Stimulated activated CD4-positive, alpha-beta T cell treated with anti-CD3 and anti-CD28 coated beads, Interleukin-1b, Interleukin-23, amount 100 ng/mL, for 1 hour (primary cell): ENCODE measurements around the gene RHOH.
"Not testable (repeated sequence)": the region's sequence is repeated elsewhere in the genome, so short reads cannot be mapped to it uniquely, and the experiment has no call there.

Experiments
- DNase-seq, 2 donors: peaks; one replicate each; pipeline ENCODE4 v3.0.0-alpha.2; 2020; ENCODE audit warnings: low read depth in 2 of 2

RHOH gene

GRCh38 chr4:40196724-40197281, at the start of gene RHOH:
Gene RHOH (plus strand): TSS chr4:40197031. CDS start chr4:40243387, 46,356 bp downstream.
- peak in 1 of 2 donors; percentile 38 for DNase-seq

GRCh38 chr4:40147490-40147889, 49.3 kb upstream of the RHOH start:
- not testable (repeated sequence) for DNase-seq

GRCh38 chr4:40149960-40150385, 46.9 kb upstream of the RHOH start:
- DNase-seq, result peak; percentile 34 to 58

GRCh38 chr4:40150932-40151331, 45.9 kb upstream of the RHOH start:
- DNase-seq, result no peak

GRCh38 chr4:40152637-40153036, 44.2 kb upstream of the RHOH start:
- no peak for DNase-seq

- DNase-seq, result no peak
Measured at GRCh38 chr4:40157436-40157835, 39.4 kb upstream of the RHOH start.

GRCh38 chr4:40160258-40160657, 36.6 kb upstream of the RHOH start:
- no peak for DNase-seq

GRCh38 chr4:40164459-40164858, 32.4 kb upstream of the RHOH start:
- DNase-seq, result no peak

- DNase-seq, result no peak
Measured at GRCh38 chr4:40165916-40166315, 30.9 kb upstream of the RHOH start.

GRCh38 chr4:40168070-40168469, 28.8 kb upstream of the RHOH start:
- DNase-seq, result no peak

- DNase-seq, result no peak
Measured at GRCh38 chr4:40170588-40170987, 26.2 kb upstream of the RHOH start.

GRCh38 chr4:40173470-40173875, 23.4 kb upstream of the RHOH start:
- DNase-seq, result no peak

GRCh38 chr4:40176602-40177001, 20.2 kb upstream of the RHOH start:
- no peak for DNase-seq

GRCh38 chr4:40177591-40177990, 19.2 kb upstream of the RHOH start:
- no peak for DNase-seq

GRCh38 chr4:40178672-40179071, 18.2 kb upstream of the RHOH start:
- no peak for DNase-seq

- DNase-seq, result no peak
Measured at GRCh38 chr4:40179360-40179759, 17.5 kb upstream of the RHOH start.

- DNase-seq, result no peak
Measured at GRCh38 chr4:40180356-40180755, 16.5 kb upstream of the RHOH start.

GRCh38 chr4:40182001-40182400, 14.8 kb upstream of the RHOH start:
- DNase-seq, result no peak

GRCh38 chr4:40182954-40183353, 13.9 kb upstream of the RHOH start:
- no peak for DNase-seq

- DNase-seq, result no peak
Measured at GRCh38 chr4:40183615-40184411, 13.0 kb upstream of the RHOH start.

- DNase-seq, result no peak
Measured at GRCh38 chr4:40185830-40186664, 10.8 kb upstream of the RHOH start.

GRCh38 chr4:40186665-40187014, 10.2 kb upstream of the RHOH start:
- DNase-seq, result no peak
